Measurements from ENCODE around the gene TNNC1. TPM values are rescaled to one million over a fixed set of nuclear protein-coding genes. Genes with fewer than 3 reads are reported as not detected.

Gene TNNC1
- total RNA-seq, 1 experiment from 2014 or later, result 0.30 TPM

- no peak for DNase-seq (ENCODE audit: extremely low read depth, low read depth)
Measured at GRCh38 chr3:52484680-52485461, 31.0 kb upstream of the TNNC1 start.

GRCh38 chr3:52483577-52484381, 29.9 kb upstream of the TNNC1 start:
- no peak for DNase-seq (ENCODE audit: extremely low read depth, low read depth)

- DNase-seq (ENCODE audit: extremely low read depth, low read depth), result no peak
Measured at GRCh38 chr3:52483081-52483480, 29.2 kb upstream of the TNNC1 start.

GRCh38 chr3:52481819-52482521, 28.1 kb upstream of the TNNC1 start:
- no peak for DNase-seq (ENCODE audit: extremely low read depth, low read depth)

- DNase-seq (ENCODE audit: extremely low read depth, low read depth), result no peak
Measured at GRCh38 chr3:52480768-52481715, 27.2 kb upstream of the TNNC1 start.

GRCh38 chr3:52479877-52480575, 26.2 kb upstream of the TNNC1 start:
- DNase-seq (ENCODE audit: extremely low read depth, low read depth), result no peak

GRCh38 chr3:52479037-52479876, 25.4 kb upstream of the TNNC1 start:
- no peak for DNase-seq (ENCODE audit: extremely low read depth, low read depth)

GRCh38 chr3:52477796-52478095, 23.9 kb upstream of the TNNC1 start:
- no peak for DNase-seq (ENCODE audit: extremely low read depth, low read depth)

GRCh38 chr3:52477076-52477795, 23.4 kb upstream of the TNNC1 start:
- DNase-seq (ENCODE audit: extremely low read depth, low read depth), result no peak

- no peak for DNase-seq (ENCODE audit: extremely low read depth, low read depth)
Measured at GRCh38 chr3:52473026-52473425, 19.2 kb upstream of the TNNC1 start.

- DNase-seq (ENCODE audit: extremely low read depth, low read depth), result no peak
Measured at GRCh38 chr3:52472239-52473000, 18.6 kb upstream of the TNNC1 start.

GRCh38 chr3:52471371-52472238, 17.8 kb upstream of the TNNC1 start:
- DNase-seq (ENCODE audit: extremely low read depth, low read depth), result peak; percentile 41

- no peak for DNase-seq (ENCODE audit: extremely low read depth, low read depth)
Measured at GRCh38 chr3:52470920-52471319, 17.1 kb upstream of the TNNC1 start.

- no peak for DNase-seq (ENCODE audit: extremely low read depth, low read depth)
Measured at GRCh38 chr3:52469001-52469400, 15.2 kb upstream of the TNNC1 start.

GRCh38 chr3:52468336-52468735, 14.5 kb upstream of the TNNC1 start:
- DNase-seq (ENCODE audit: extremely low read depth, low read depth), result no peak

GRCh38 chr3:52463416-52463815, 9.6 kb upstream of the TNNC1 start:
- no peak for DNase-seq (ENCODE audit: extremely low read depth, low read depth)

- DNase-seq (ENCODE audit: extremely low read depth, low read depth), result no peak
Measured at GRCh38 chr3:52461874-52462273, 8.0 kb upstream of the TNNC1 start.
